Peyer's patch (tissue), 4 donors: Measurements from ENCODE around the gene SARM1. TPM values are rescaled to one million over a fixed set of nuclear protein-coding genes. Genes with fewer than 3 reads are reported as not detected.

Experiments
- DNase-seq, 3 donors: peaks; one replicate each; pipeline ENCODE4 v3.0.0-alpha.2; 2017 to 2019
- H3K27ac ChIP-seq, 4 donors: fragments of 200-600 bp; sonication (generic); one replicate each; pipeline ENCODE4 v1.5.1; 2016 to 2019
- H3K27me3 ChIP-seq, 2 donors: fragments of 200-600 bp; sonication (generic); one replicate each; pipeline ENCODE4 v1.5.1; 2019
- H3K36me3 ChIP-seq, 3 donors: fragments of 200-600 bp; sonication (generic); one replicate each; pipeline ENCODE4 v1.5.1; 2016 to 2019
- H3K4me1 ChIP-seq, 4 donors: fragments of 200-600 bp; sonication (generic); one replicate each; pipeline ENCODE4 v1.5.1; 2016 to 2019
- H3K4me3 ChIP-seq, 4 donors: fragments of 200-600 bp; sonication (generic); 1 replicate in 3 of 4; 2 replicates in 1 of 4; pipeline ENCODE4 v1.5.1; 2016 to 2019; ENCODE audit warnings: mild to moderate bottlenecking in 1 of 4
- H3K9me3 ChIP-seq, 4 donors: fragments of 200-600 bp; sonication (generic); one replicate each; pipeline ENCODE4 v1.5.1; 2016 to 2019; ENCODE audit warnings: mild to moderate bottlenecking in 1 of 4
- CTCF ChIP-seq, 6 experiments: fragments of 450-650 bp in 4 of 6; fragments of 200-600 bp in 2 of 6; sonication (generic) in 1 of 6; IDR thresholded peaks; one replicate each; pipeline ENCODE4 v1.5.1; 2017 to 2019; ENCODE audit warnings: antibody characterized with exemption in 6 of 6, mild to moderate bottlenecking in 3 of 6, moderate library complexity in 1 of 6
- POLR2A ChIP-seq, 2 donors: fragments of 450-650 bp; IDR thresholded peaks; one replicate each; pipeline ENCODE4 v1.5.1; 2017; ENCODE audit warnings: antibody characterized with exemption in 2 of 2, mild to moderate bottlenecking in 2 of 2, moderate library complexity in 2 of 2
- total RNA-seq, 4 donors: library from RNA; depleted of rRNA; stranded (reverse); fragments of >200 nt; gene quantifications; one replicate each; pipeline ENCODE4 v1.1.0, GENCODE V29; 2016

The SARM1 gene
- total RNA-seq, 4 donors from 2014 or later: 12.8 to 37.6 (median 24.6) TPM

GRCh38 chr17:28350271-28350670 lies 21.2 kb upstream of the SARM1 start:
- TF ChIP-seq POLR2A (IDR thresholded peaks at IDR 0.05) (no peak), CTCF (IDR thresholded peaks at IDR 0.05) (no peak)
- peak in 1 of 3 donors; percentile 7 for DNase-seq
- Histone ChIP-seq H3K9me3 (no peaks in the 10 kb centered on the region), H3K4me3 (no peak overlapping the region), H3K27me3 (no peaks in the 10 kb centered on the region), H3K27ac (no peak overlapping the region), H3K36me3 (peaks cover 0 to 90% (median 0%) of the 10 kb centered on the region in 3 donors), H3K4me1 (no peaks in the 10 kb centered on the region)

GRCh38 chr17:28357061-28357900 lies 14.2 kb upstream of the SARM1 start, which contains the start of gene POLDIP2:
Gene POLDIP2 (minus strand): TSS chr17:28357527. CDS start chr17:28357448, 79 bp downstream.
- TF ChIP-seq CTCF (IDR thresholded peaks at IDR 0.05) (peak in 2 of 6 experiments; percentile 2 to 5), POLR2A (IDR thresholded peaks at IDR 0.05) (peak; percentile 91)

GRCh38 chr17:28357901-28358197 lies 13.6 kb upstream of the SARM1 start:
- Histone ChIP-seq H3K36me3 (peaks cover 0 to 55% (median 10%) of the 10 kb centered on the region in 3 donors), H3K4me1 (peaks cover 5 to 26% (median 10%) of the 10 kb centered on the region in 4 donors)
- no peak for DNase-seq

More at GRCh38 chr17:28357061-28357900, 14.2 kb upstream of the SARM1 start, which contains the start of gene POLDIP2:
- peak within 1 kb of the TSS; percentile 76 to 96 (median 86) for H3K4me3 ChIP-seq
- H3K4me1 ChIP-seq: peaks cover 5 to 26% (median 10%) of the 10 kb centered on the region in 4 donors
- no peaks in the 10 kb centered on the region for H3K27me3 ChIP-seq
- H3K9me3 ChIP-seq: no peaks in the 10 kb centered on the region
- peak within 1 kb of the TSS; percentile 81 to 93 (median 90) for H3K27ac ChIP-seq
- peak; percentile 89 to 97 (median 97) for DNase-seq
- peaks cover 0 to 55% (median 10%) of the 10 kb centered on the region in 3 donors for H3K36me3 ChIP-seq

GRCh38 chr17:28363186-28363585 lies 8.3 kb upstream of the SARM1 start:
- no peak overlapping the region for H3K27ac ChIP-seq
- no peak for DNase-seq
- peaks cover 0 to 55% (median 10%) of the 10 kb centered on the region in 3 donors for H3K36me3 ChIP-seq
- peaks cover under 1 to 6% (median 3%) of the 10 kb centered on the region in 4 donors for H3K4me1 ChIP-seq
- no peak overlapping the region for H3K4me3 ChIP-seq
- no peaks in the 10 kb centered on the region for H3K9me3 ChIP-seq
- TF ChIP-seq POLR2A (IDR thresholded peaks at IDR 0.05) (no peak), CTCF (IDR thresholded peaks at IDR 0.05) (no peak)
- H3K27me3 ChIP-seq: no peaks in the 10 kb centered on the region

More at GRCh38 chr17:28357901-28358197, 13.6 kb upstream of the SARM1 start:
- H3K27me3 ChIP-seq: no peaks in the 10 kb centered on the region
- H3K27ac ChIP-seq: peak overlapping the region; percentile 81 to 93 (median 90)
- no peaks in the 10 kb centered on the region for H3K9me3 ChIP-seq
- TF ChIP-seq POLR2A (IDR thresholded peaks at IDR 0.05) (no peak), CTCF (IDR thresholded peaks at IDR 0.05) (no peak)
- H3K4me3 ChIP-seq: peak overlapping the region; percentile 76 to 96 (median 86)

GRCh38 chr17:28363776-28364650 lies 7.5 kb upstream of the SARM1 start:
- H3K27me3 ChIP-seq: no peaks in the 10 kb centered on the region
- no peaks in the 10 kb centered on the region for H3K9me3 ChIP-seq
- H3K4me3 ChIP-seq: no peak overlapping the region
- TF ChIP-seq CTCF (IDR thresholded peaks at IDR 0.05) (no peak), POLR2A (IDR thresholded peaks at IDR 0.05) (no peak)
- H3K36me3 ChIP-seq: peaks cover 0 to 55% (median 10%) of the 10 kb centered on the region in 3 donors
- H3K4me1 ChIP-seq: no peaks in the 10 kb centered on the region
- no peak overlapping the region for H3K27ac ChIP-seq
- DNase-seq: no peak
